Muscle of leg (tissue), 16 donors: Measurements from ENCODE around the gene LRCH2. TPM values are rescaled to one million over a fixed set of nuclear protein-coding genes. Genes with fewer than 3 reads are reported as not detected.

Experiments
- DNase-seq: peaks from one replicate; pipeline ENCODE4 v3.0.0; 2013
- H3K27ac ChIP-seq: one replicate; pipeline ENCODE4 v1.5.1; 2013; ENCODE audit warnings: mild to moderate bottlenecking, low read length, control low read depth
- H3K27me3 ChIP-seq: one replicate; pipeline ENCODE4 v1.6.1; 2013; ENCODE audit warnings: low read length; ENCODE audit not compliant: control insufficient read depth, insufficient read depth
- H3K36me3 ChIP-seq: one replicate; pipeline ENCODE4 v1.6.1; 2013; ENCODE audit warnings: low read length; ENCODE audit not compliant: control insufficient read depth, insufficient read depth
- H3K4me1 ChIP-seq: one replicate; pipeline ENCODE4 v1.6.1; 2013; ENCODE audit warnings: low read length; ENCODE audit not compliant: control insufficient read depth, insufficient read depth
- H3K4me3 ChIP-seq: one replicate; pipeline ENCODE4 v1.5.1; 2013; ENCODE audit warnings: low read length, control low read depth
- H3K9me3 ChIP-seq: replicated peaks from 2 replicates; pipeline ENCODE4 v1.6.1; 2013; ENCODE audit warnings: low read depth, low read length; ENCODE audit not compliant: control insufficient read depth
- WGBS: methylation state at CpG from one replicate; pipeline ENCODE4 v1.1.5; 2013; ENCODE audit warnings: missing lambda C conversion rate; ENCODE audit not compliant: insufficient coverage; 5-methylcytosine and 5-hydroxymethylcytosine counted together
- long read RNA-seq, 11 donors: transcript quantifications; one replicate each; lab custom pipeline, GENCODE V29; 2026
- polyA plus RNA-seq, 8 donors: library from polyadenylated mRNA; unstranded; fragments of 120-200 nt; gene quantifications; one replicate each; pipeline versions ENCODE4 v1.2.1 to v1.2.3, GENCODE V29; 2013; ENCODE audit warnings: inconsistent platforms in 1 of 8, low replicate concordance in 1 of 8; ENCODE audit not compliant: insufficient read length in 8 of 8, insufficient read depth in 1 of 8
- total RNA-seq: library from RNA; stranded (reverse); fragments of 120-200 nt; gene quantifications from one replicate; pipeline ENCODE4 v1.2.4, GENCODE V29; 2013

The LRCH2 gene
- total RNA-seq (4.0 TPM), polyA plus RNA-seq (1 to 10 TPM; 3.9 to 7.3 (median 4.4) TPM)
- long read RNA-seq, donor 1: 0 reads
- long read RNA-seq, donor 2: 0 reads
- long read RNA-seq, donor 3, full-length matches to known transcripts: 1 of 1 reads
- long read RNA-seq, donor 3, partial matches to known transcripts: 0 of 1 reads
- long read RNA-seq, donor 3, other reads (novel, unspliced or antisense): 0 of 1 reads
- long read RNA-seq, donor 4: 0 reads
- long read RNA-seq, donor 5, full-length matches to known transcripts: 1 of 1 reads
- long read RNA-seq, donor 5, partial matches to known transcripts: 0 of 1 reads
- long read RNA-seq, donor 5, other reads (novel, unspliced or antisense): 0 of 1 reads
- long read RNA-seq, donor 6, full-length matches to known transcripts: 1 of 1 reads
- long read RNA-seq, donor 6, partial matches to known transcripts: 0 of 1 reads
- long read RNA-seq, donor 6, other reads (novel, unspliced or antisense): 0 of 1 reads
- long read RNA-seq, donor 7: 0 reads
- long read RNA-seq, donor 8: 0 reads
- long read RNA-seq, donor 9: 0 reads
- long read RNA-seq, donor 10: 0 reads
- long read RNA-seq, donor 11: 0 reads

- Histone ChIP-seq H3K4me1 (no peaks in the 10 kb centered on the region), H3K27ac (peak within 1 kb of the TSS; percentile 82), H3K4me3 (peak within 1 kb of the TSS; percentile 69), H3K27me3 (peaks cover 19% of the 10 kb centered on the region), H3K9me3 (no peaks in the 10 kb centered on the region), H3K36me3 (no peaks in the 10 kb centered on the region)
- 8% methylated on average over 49 of the region's 59 CpGs for WGBS
- DNase-seq: peak; percentile 86
Observed at GRCh38 chrX:115233497-115234455, at the start of gene LRCH2. Gene LRCH2, minus strand, starts transcription at chrX:115234096. Its CDS starts 55 bp downstream, at chrX:115234041.

GRCh38 chrX:115269051-115269683 lies 35.3 kb upstream of the LRCH2 start:
- WGBS: no CpG with 5 or more reads among the region's 1 CpG
- Histone ChIP-seq H3K4me1 (no peaks in the 10 kb centered on the region), H3K4me3 (no peak overlapping the region), H3K27me3 (peaks cover 5% of the 10 kb centered on the region), H3K9me3 (no peaks in the 10 kb centered on the region), H3K36me3 (no peaks in the 10 kb centered on the region), H3K27ac (no peak overlapping the region)
- DNase-seq: no peak

- no peak overlapping the region for H3K27ac ChIP-seq
- H3K4me3 ChIP-seq: no peak overlapping the region
- peaks cover 5% of the 10 kb centered on the region for H3K27me3 ChIP-seq
- no peaks in the 10 kb centered on the region for H3K36me3 ChIP-seq
- 45% methylated on average over 3 of the region's 3 CpGs for WGBS
- DNase-seq: no peak
- no peaks in the 10 kb centered on the region for H3K9me3 ChIP-seq
- no peaks in the 10 kb centered on the region for H3K4me1 ChIP-seq
Observed at GRCh38 chrX:115268421-115268820, 34.5 kb upstream of the LRCH2 start.

GRCh38 chrX:115266300-115266699 lies 32.4 kb upstream of the LRCH2 start:
- Histone ChIP-seq H3K9me3 (no peaks in the 10 kb centered on the region), H3K36me3 (no peaks in the 10 kb centered on the region), H3K27me3 (peaks cover 7% of the 10 kb centered on the region), H3K27ac (no peak overlapping the region), H3K4me1 (no peaks in the 10 kb centered on the region), H3K4me3 (no peak overlapping the region)
- DNase-seq: no peak
- no CpG with 5 or more reads among the region's 2 CpGs for WGBS

GRCh38 chrX:115264009-115264408 lies 30.1 kb upstream of the LRCH2 start:
- no peak overlapping the region for H3K27ac ChIP-seq
- no peak for DNase-seq
- no peaks in the 10 kb centered on the region for H3K9me3 ChIP-seq
- H3K36me3 ChIP-seq: no peaks in the 10 kb centered on the region
- no peak overlapping the region for H3K4me3 ChIP-seq
- peaks cover 8% of the 10 kb centered on the region for H3K27me3 ChIP-seq
- no CpG with 5 or more reads among the region's 2 CpGs for WGBS
- H3K4me1 ChIP-seq: no peaks in the 10 kb centered on the region

GRCh38 chrX:115261148-115261547 lies 27.3 kb upstream of the LRCH2 start:
- no peaks in the 10 kb centered on the region for H3K4me1 ChIP-seq
- no peak for DNase-seq
- no peaks in the 10 kb centered on the region for H3K9me3 ChIP-seq
- H3K27me3 ChIP-seq: peaks cover 13% of the 10 kb centered on the region
- H3K27ac ChIP-seq: no peak overlapping the region
- no peaks in the 10 kb centered on the region for H3K36me3 ChIP-seq
- no CpG with 5 or more reads among the region's 2 CpGs for WGBS
- no peak overlapping the region for H3K4me3 ChIP-seq

GRCh38 chrX:115260330-115260729 lies 26.4 kb upstream of the LRCH2 start:
- no peak for DNase-seq

GRCh38 chrX:115259238-115259875 lies 25.5 kb upstream of the LRCH2 start:
- Histone ChIP-seq H3K4me1 (no peaks in the 10 kb centered on the region), H3K4me3 (no peak overlapping the region), H3K9me3 (no peaks in the 10 kb centered on the region), H3K36me3 (no peaks in the 10 kb centered on the region), H3K27me3 (peaks cover 14% of the 10 kb centered on the region), H3K27ac (no peak overlapping the region)
- peak; percentile 32 for DNase-seq
- 20% methylated on average over 1 of the region's 3 CpGs for WGBS

More at GRCh38 chrX:115260330-115260729, 26.4 kb upstream of the LRCH2 start:
- no peaks in the 10 kb centered on the region for H3K9me3 ChIP-seq
- no CpG with 5 or more reads among the region's 3 CpGs for WGBS
- H3K27me3 ChIP-seq: peaks cover 13% of the 10 kb centered on the region
- H3K4me3 ChIP-seq: no peak overlapping the region
- no peaks in the 10 kb centered on the region for H3K4me1 ChIP-seq
- no peak overlapping the region for H3K27ac ChIP-seq
- no peaks in the 10 kb centered on the region for H3K36me3 ChIP-seq

GRCh38 chrX:115257711-115258110 lies 23.8 kb upstream of the LRCH2 start:
- Histone ChIP-seq H3K27ac (no peak overlapping the region), H3K4me1 (no peaks in the 10 kb centered on the region), H3K36me3 (no peaks in the 10 kb centered on the region), H3K4me3 (no peak overlapping the region), H3K9me3 (no peaks in the 10 kb centered on the region), H3K27me3 (peaks cover 13% of the 10 kb centered on the region)
- peak; percentile 23 for DNase-seq
